Breast epithelium (tissue), 4 donors: ENCODE data around the gene RHOH. TPM values are rescaled to one million over a fixed set of nuclear protein-coding genes. Genes with fewer than 3 reads are reported as not detected.

Experiments used
- DNase-seq, 2 donors: peaks; one replicate each; pipeline ENCODE4 v3.0.0-alpha.2; 2019; ENCODE audit warnings: low spot score in 2 of 2
- H3K27ac ChIP-seq, 2 donors: fragments of 200-600 bp; sonication (generic) in 1 of 2; one replicate each; pipeline ENCODE4 v1.5.1; 2016 to 2019; ENCODE audit warnings: mild to moderate bottlenecking in 1 of 2
- H3K27me3 ChIP-seq, 2 donors: fragments of 200-600 bp; sonication (generic) in 1 of 2; one replicate each; pipeline versions ENCODE4 v1.5.1 to v1.6.0; 2017 to 2019; ENCODE audit warnings: control low read depth in 1 of 2, mild to moderate bottlenecking in 1 of 2
- H3K36me3 ChIP-seq: fragments of 200-600 bp; one replicate; pipeline ENCODE4 v1.5.1; 2019
- H3K4me1 ChIP-seq, 2 donors: fragments of 200-600 bp; sonication (generic); one replicate each; pipeline ENCODE4 v1.5.1; 2016 to 2019; ENCODE audit warnings: control low read depth in 1 of 2
- H3K4me3 ChIP-seq, 3 donors: fragments of 200-600 bp; sonication (generic); 1 replicate in 2 of 3; 2 replicates in 1 of 3; pipeline ENCODE4 v1.5.1; 2016 to 2019; ENCODE audit warnings: mild to moderate bottlenecking in 3 of 3, moderate library complexity in 2 of 3
- H3K9me3 ChIP-seq, 2 donors: fragments of 200-600 bp; sonication (generic) in 1 of 2; one replicate each; pipeline ENCODE4 v1.5.1; 2016 to 2019; ENCODE audit warnings: control low read depth in 1 of 2
- POLR2A ChIP-seq: fragments of 450-650 bp; IDR thresholded peaks from one replicate; pipeline ENCODE4 v1.6.1; 2016; ENCODE audit warnings: antibody characterized with exemption, mild to moderate bottlenecking, moderate library complexity
- POLR2AphosphoS5 ChIP-seq, 3 donors: sonication (generic); formaldehyde crosslinking; IDR thresholded peaks; one replicate each; pipeline ENCODE4 v1.6.1; 2017; ENCODE audit warnings: antibody characterized with exemption in 3 of 3
- intact Hi-C: fragments of 100-400 bp; cut with DNase I; formaldehyde crosslinking; loops from one replicate; pipeline ENCODE4 v1.15.1; 2023; ENCODE audit warnings: low total_unique reads
- total RNA-seq, 3 donors: library from RNA; depleted of rRNA; stranded (reverse); fragments of >200 nt; gene quantifications; one replicate each; pipeline ENCODE4 v1.1.0, GENCODE V29; 2016
- TF ChIP-seq, protein P1 (sequence below), 3 donors: fragments of 450-650 bp; IDR thresholded peaks; one replicate each; pipeline ENCODE4 v1.5.1; 2016 to 2017; ENCODE audit warnings: antibody characterized with exemption in 3 of 3, mild to moderate bottlenecking in 3 of 3, moderate library complexity in 3 of 3

The RHOH gene
- total RNA-seq, 3 donors from 2014 or later: 5.0 to 16.4 (median 9.7) TPM

DNA sequence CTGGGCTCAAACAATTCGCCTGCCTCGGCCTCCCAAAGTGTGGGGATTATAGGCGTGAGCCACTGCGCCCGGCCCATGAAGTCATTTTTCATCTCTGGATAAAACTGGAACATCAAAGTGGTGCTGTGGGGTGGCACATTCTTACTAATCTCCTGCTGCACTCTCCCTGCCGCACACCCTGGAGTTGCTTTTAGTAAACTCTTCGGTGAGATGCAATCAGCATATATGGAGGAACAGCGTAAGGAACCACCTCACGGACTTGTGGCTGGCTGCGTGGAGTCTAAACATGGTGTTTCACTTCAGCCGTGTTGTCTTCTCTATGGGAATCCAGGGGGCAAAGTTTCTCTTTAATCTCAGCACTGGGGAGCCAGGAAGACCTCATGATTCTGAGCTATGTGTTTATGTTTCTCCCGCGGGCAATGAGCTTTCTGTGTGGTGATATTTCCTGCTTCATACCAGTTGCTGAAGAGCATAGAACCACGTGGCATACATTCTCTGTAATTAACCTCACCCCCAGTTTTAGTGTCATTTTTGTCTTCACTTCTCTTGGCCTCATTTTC is 2.1 kb upstream of the RHOH start:
- Histone ChIP-seq H3K4me3 (peak overlapping the region in 1 of 3 donors; percentile 32), H3K9me3 (no peaks in the 10 kb centered on the region), H3K27ac (peak overlapping the region; percentile 73 to 77), H3K27me3 (no peaks in the 10 kb centered on the region), H3K36me3 (no peaks in the 10 kb centered on the region), H3K4me1 (no peaks in the 10 kb centered on the region)
- TF ChIP-seq POLR2AphosphoS5 (IDR thresholded peaks at IDR 0.05) (no peak), POLR2A (no peak)
- TF ChIP-seq, protein P1, sequence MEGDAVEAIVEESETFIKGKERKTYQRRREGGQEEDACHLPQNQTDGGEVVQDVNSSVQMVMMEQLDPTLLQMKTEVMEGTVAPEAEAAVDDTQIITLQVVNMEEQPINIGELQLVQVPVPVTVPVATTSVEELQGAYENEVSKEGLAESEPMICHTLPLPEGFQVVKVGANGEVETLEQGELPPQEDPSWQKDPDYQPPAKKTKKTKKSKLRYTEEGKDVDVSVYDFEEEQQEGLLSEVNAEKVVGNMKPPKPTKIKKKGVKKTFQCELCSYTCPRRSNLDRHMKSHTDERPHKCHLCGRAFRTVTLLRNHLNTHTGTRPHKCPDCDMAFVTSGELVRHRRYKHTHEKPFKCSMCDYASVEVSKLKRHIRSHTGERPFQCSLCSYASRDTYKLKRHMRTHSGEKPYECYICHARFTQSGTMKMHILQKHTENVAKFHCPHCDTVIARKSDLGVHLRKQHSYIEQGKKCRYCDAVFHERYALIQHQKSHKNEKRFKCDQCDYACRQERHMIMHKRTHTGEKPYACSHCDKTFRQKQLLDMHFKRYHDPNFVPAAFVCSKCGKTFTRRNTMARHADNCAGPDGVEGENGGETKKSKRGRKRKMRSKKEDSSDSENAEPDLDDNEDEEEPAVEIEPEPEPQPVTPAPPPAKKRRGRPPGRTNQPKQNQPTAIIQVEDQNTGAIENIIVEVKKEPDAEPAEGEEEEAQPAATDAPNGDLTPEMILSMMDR (IDR thresholded peaks at IDR 0.05): no peak
- intact Hi-C loops: no loop called here
- DNase-seq: peak in 1 of 2 donors; percentile 40

DNA sequence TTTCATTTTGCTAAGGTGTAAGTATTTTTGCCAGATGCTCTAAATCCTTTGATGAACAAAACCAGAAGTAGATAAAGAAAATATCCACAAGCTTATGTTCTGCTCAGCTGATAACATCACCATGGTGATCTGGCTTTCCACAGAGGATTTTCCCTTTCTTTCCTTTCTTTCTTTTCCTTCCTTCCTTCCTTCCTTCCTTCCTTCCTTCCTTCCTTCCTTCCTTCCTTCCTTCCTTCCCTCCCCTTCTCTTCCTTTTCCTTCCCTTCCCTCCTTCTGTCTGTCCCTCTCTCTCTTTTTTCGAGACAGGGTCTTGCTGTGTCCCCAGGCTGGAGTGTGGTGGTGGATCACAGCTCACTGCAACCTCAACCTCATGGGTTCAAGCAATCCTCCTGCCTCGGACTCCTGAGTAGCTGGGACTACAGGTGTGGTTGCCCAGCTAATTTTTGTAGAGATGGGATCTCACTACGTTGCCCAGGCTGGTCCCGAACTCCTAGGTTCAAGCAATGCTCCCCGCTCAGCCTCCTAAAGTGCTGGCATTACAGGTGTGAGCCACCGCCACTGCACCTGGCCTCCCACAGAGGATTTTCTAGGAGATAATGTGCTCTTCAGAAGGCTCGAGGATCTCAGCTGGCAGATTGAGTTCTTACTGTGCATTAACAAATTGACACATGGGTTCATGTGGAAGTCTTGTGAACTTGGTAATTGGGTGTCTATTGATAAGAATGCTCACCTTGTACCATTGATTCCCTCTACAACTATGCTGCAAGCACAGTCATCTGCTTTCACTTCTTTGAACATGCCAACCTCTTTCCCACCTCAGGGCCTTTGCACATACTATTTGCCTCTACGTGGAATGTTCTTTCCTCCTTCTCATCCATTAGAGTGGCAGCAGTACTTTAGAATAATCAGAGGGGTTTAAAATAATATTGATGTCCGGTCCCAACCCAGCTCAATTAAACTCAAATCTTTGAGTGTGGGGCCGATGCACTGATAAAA is 1.4 kb upstream of the RHOH start:
- no peak for DNase-seq
- Histone ChIP-seq H3K27me3 (no peaks in the 10 kb centered on the region), H3K4me3 (no peak overlapping the region), H3K27ac (peak overlapping the region; percentile 73 to 77), H3K4me1 (no peaks in the 10 kb centered on the region), H3K9me3 (no peaks in the 10 kb centered on the region), H3K36me3 (no peaks in the 10 kb centered on the region)
- TF ChIP-seq POLR2A (no peak), POLR2AphosphoS5 (IDR thresholded peaks at IDR 0.05) (no peak)
- TF ChIP-seq, protein P1 (IDR thresholded peaks at IDR 0.05): no peak
- intact Hi-C loops: no loop called here

DNA sequence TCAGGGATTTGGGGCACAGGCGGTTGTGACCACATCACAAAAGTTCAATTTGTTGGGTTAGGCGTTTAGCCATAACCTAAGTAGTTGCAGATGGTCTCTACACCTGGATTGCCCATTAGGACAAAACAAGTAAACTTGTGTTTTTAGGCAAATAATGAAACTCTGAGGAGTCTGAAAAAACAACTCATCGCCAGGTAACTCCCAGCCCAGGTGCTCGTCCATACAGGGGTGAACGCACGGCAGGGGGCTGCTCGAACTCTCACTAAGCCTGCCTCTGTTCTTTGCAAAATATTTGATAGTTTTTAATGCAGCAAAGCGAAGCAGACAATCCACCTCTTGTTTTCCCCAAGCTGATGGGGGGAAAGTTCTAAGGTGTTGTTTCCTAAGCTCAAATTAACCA is 559 bp upstream of the RHOH start:
- Histone ChIP-seq H3K4me3 (no peak overlapping the region), H3K9me3 (no peaks in the 10 kb centered on the region), H3K27ac (peak overlapping the region in 1 of 2 donors; percentile 77), H3K36me3 (no peaks in the 10 kb centered on the region), H3K4me1 (no peaks in the 10 kb centered on the region), H3K27me3 (no peaks in the 10 kb centered on the region)
- intact Hi-C loops: no loop called here
- DNase-seq: no peak
- TF ChIP-seq POLR2AphosphoS5 (IDR thresholded peaks at IDR 0.05): no peak
- TF ChIP-seq POLR2A: no peak
- TF ChIP-seq, protein P1 (IDR thresholded peaks at IDR 0.05): no peak

DNA sequence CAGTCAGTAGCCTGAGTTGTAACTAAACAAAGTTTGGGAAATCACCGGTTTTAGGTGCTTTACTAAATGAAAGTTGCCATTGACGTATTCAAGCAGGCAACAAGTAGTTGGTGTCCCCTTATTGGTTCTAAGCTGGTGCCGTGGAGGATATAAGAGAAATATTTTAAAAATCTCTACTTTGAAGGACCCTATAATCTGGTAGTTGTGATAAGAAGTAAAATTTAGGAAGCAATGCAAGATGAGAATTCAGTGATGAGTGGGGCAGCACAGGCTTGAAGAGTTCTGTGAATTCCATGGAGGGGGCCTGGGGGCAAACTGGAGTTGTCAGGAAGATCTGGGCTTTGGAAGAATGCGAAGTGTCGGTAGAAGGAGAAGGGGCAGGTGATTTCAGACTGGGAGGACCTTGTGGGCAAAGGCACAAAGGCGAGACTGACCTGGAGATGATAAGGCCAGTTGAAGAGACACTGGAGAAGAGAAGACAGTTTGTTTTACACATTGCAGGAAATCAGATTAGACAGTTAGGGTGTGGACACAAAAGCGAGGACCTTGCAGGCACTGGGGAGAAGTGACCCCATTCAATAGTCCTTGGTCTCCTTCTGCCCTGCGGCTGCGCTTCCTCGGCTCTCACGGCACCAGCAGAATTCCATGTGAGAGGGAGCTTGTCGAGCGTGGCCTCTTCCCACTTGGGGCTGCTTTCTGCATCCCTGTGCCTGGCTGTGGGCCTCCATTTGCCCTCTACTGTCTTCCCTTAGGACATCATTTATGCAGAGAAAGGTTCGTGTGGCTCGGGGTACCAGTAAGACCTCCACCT is 1.3 kb downstream of the RHOH start:
- Histone ChIP-seq H3K27ac (peak overlapping the region; percentile 63 to 78), H3K4me1 (no peaks in the 10 kb centered on the region), H3K9me3 (no peaks in the 10 kb centered on the region), H3K36me3 (no peaks in the 10 kb centered on the region), H3K27me3 (no peaks in the 10 kb centered on the region), H3K4me3 (peak overlapping the region in 2 of 3 donors; percentile 34 to 40)
- intact Hi-C loops: no loop called here
- DNase-seq: no peak
- no peak for TF ChIP-seq POLR2AphosphoS5 (IDR thresholded peaks at IDR 0.05)
- TF ChIP-seq, protein P1 (IDR thresholded peaks at IDR 0.05): no peak
- no peak for TF ChIP-seq POLR2A
